HepG2 (cell line): ENCODE measurements around the gene MLLT1. TPM values are rescaled to one million over a fixed set of nuclear protein-coding genes. Genes with fewer than 3 reads are reported as not detected.

Experiments used
- ATAC-seq: fragments of 200-7000 bp; cut with Tn5 transposase; 3 replicates; pipeline ENCODE4 v1.9.1; 2020; ENCODE audit warnings: mild to moderate bottlenecking, moderate library complexity
- BruUV-seq: library from RNA; stranded (reverse); fragments of 400-500 nt; replicated peaks from 2 replicates; lab custom pipeline; 2021; lab: Mats Ljungman, UMichigan
- CTCF ChIA-PET: fragments of 300-600 bp; formaldehyde crosslinking; extraction: SDS; loops from one replicate; lab custom pipeline; 2021; ENCODE audit warnings: low total read pairs, inconsistent platforms, low intra/inter-chr PET ratio; lab: Yijun Ruan, JAX
- POLR2A ChIA-PET: fragments of 350-600 bp; sonication (Branson Sonifier 250); formaldehyde crosslinking; loops from one replicate; lab custom pipeline; 2020; ENCODE audit warnings: antibody characterized with exemption, inconsistent platforms; lab: Yijun Ruan, JAX
- DNase-seq: peaks from one replicate; pipeline ENCODE4 v3.0.0-alpha.2; 2015; ENCODE audit warnings: low spot score
- FAIRE-seq: peaks from 3 replicates; lab custom pipeline; 2011; peaks lifted over from hg19 to GRCh38; lab: Jason Lieb, UNC
- H2AFZ ChIP-seq: one replicate; pipeline ENCODE4 v1.6.1; 2011; ENCODE audit warnings: low read length, inconsistent platforms
- H3K27ac ChIP-seq: fragments of 300-600 bp; 3 replicates; pipeline ENCODE4 v1.8.0; 2011; ENCODE audit warnings: mixed run types, mild to moderate bottlenecking, mixed read lengths, low read length, inconsistent platforms; ENCODE audit not compliant: insufficient read depth; ENCODE audit errors: extremely low read length
- H3K27me3 ChIP-seq, 2 experiments: fragments of 200-600 bp in 1 of 2; 2 replicates in 1 of 2; 3 replicates in 1 of 2; pipeline versions ENCODE4 v1.6.0 to v1.8.0; 2011; ENCODE audit warnings: low read length in 2 of 2, mild to moderate bottlenecking in 2 of 2, moderate library complexity in 2 of 2, inconsistent platforms in 1 of 2; ENCODE audit not compliant: insufficient read depth in 2 of 2, control insufficient read depth in 1 of 2
- H3K36me3 ChIP-seq, 2 experiments: fragments of 200-600 bp in 1 of 2; replicated peaks in 1 of 2; 2 replicates in 1 of 2; 3 replicates in 1 of 2; pipeline versions ENCODE4 v1.5.1 to v1.8.0; 2011; ENCODE audit warnings: low read length in 2 of 2, inconsistent platforms in 1 of 2; ENCODE audit not compliant: insufficient read depth in 2 of 2, control insufficient read depth in 1 of 2
- H3K4me1 ChIP-seq: 2 replicates; pipeline ENCODE4 v1.5.1; 2012; ENCODE audit warnings: low read length, inconsistent platforms; ENCODE audit not compliant: insufficient read depth
- H3K4me2 ChIP-seq: 2 replicates; pipeline ENCODE4 v1.6.0; 2011; ENCODE audit warnings: low read depth, low read length, inconsistent platforms
- H3K4me3 ChIP-seq, 3 experiments: fragments of 200-600 bp in 1 of 3; sonication (generic), shearing (Covaris generic) in 1 of 3; replicated peaks in 1 of 3; 2 replicates each; pipeline ENCODE4 v1.5.1; 2011 to 2016; ENCODE audit warnings: low read length in 3 of 3, inconsistent platforms in 2 of 3, low read depth in 2 of 3, mild to moderate bottlenecking in 2 of 3, control low read depth in 1 of 3, mixed read lengths in 1 of 3; ENCODE audit not compliant: insufficient read depth in 1 of 3
- H3K79me2 ChIP-seq: one replicate; pipeline ENCODE4 v1.6.1; 2011; ENCODE audit warnings: low read length, inconsistent platforms; ENCODE audit not compliant: insufficient read depth
- H3K9ac ChIP-seq: 2 replicates; pipeline ENCODE4 v1.6.0; 2011; ENCODE audit warnings: mild to moderate bottlenecking, low read depth, low read length, inconsistent platforms; ENCODE audit not compliant: insufficient read depth
- H3K9me3 ChIP-seq: 2 replicates; pipeline ENCODE4 v1.5.1; 2012; ENCODE audit warnings: mild to moderate bottlenecking, low read length
- H4K20me1 ChIP-seq: 2 replicates; pipeline ENCODE4 v1.6.0; 2011; ENCODE audit warnings: inconsistent platforms, mild to moderate bottlenecking, low read length, moderate library complexity; ENCODE audit not compliant: insufficient read depth
- ARNTL ChIP-seq: sonication (generic); formaldehyde crosslinking; IDR thresholded peaks from 2 replicates; pipeline ENCODE4 v1.4.0; 2020; ENCODE audit warnings: mild to moderate bottlenecking, missing genetic modification reagents
- ATF1 ChIP-seq: IDR thresholded peaks from 2 replicates; pipeline ENCODE4 v1.6.1; 2016; ENCODE audit warnings: mild to moderate bottlenecking, control low read depth
- DMAP1 ChIP-seq: IDR thresholded peaks from 2 replicates; pipeline ENCODE4 v1.6.1; 2016
- FOXK2 ChIP-seq: fragments of 450-650 bp; IDR thresholded peaks from 2 replicates; pipeline ENCODE4 v1.6.1; 2016
- SKI ChIP-seq: fragments of 450-650 bp; IDR thresholded peaks from one replicate; pipeline ENCODE4 v1.6.1; 2018; ENCODE audit warnings: mild to moderate bottlenecking; ENCODE audit not compliant: partially characterized antibody
- ZNF780A ChIP-seq: sonication (generic); formaldehyde crosslinking; IDR thresholded peaks from 2 replicates; pipeline ENCODE4 v1.8.0; 2022; ENCODE audit warnings: mild to moderate bottlenecking, missing genetic modification reagents, moderate library complexity
- WGBS: methylation state at CpG from one replicate; pipeline ENCODE4 v1.1.6; 2017; ENCODE audit warnings: low lambda C conversion rate; 5-methylcytosine and 5-hydroxymethylcytosine counted together
- in situ Hi-C: cut with HindIII; loops from 2 replicates; pipeline ENCODE4 v1.10.0; 2017; ENCODE audit warnings: low pct_unique_long_range_greater_than_20kb; ENCODE audit not compliant: extremely low pct_ligation_motif_present
- intact Hi-C: fragments of 100-400 bp; cut with micrococcal nuclease; formaldehyde crosslinking; loops from one replicate; pipeline ENCODE4 v1.10.0; 2022; ENCODE audit not compliant: unreplicated experiment
- polyA plus RNA-seq, 8 experiments: library from polyadenylated mRNA; depleted of rRNA in 3 of 8; stranded (reverse) in 7 of 8; unstranded in 1 of 8; fragments of >200 nt; fragmentation: Illumina TruSeq in 4 of 8; extraction: Trizol in 4 of 8; gene quantifications; 2 replicates each; pipeline versions ENCODE4 v1.2.1 to v1.2.3, GENCODE V29; 2011 to 2016; ENCODE audit warnings: low read depth in 4 of 8, missing spikeins in 1 of 8, mixed read lengths in 1 of 8; ENCODE audit not compliant: insufficient read depth in 1 of 8
- total RNA-seq, 5 experiments: library from RNA; depleted of rRNA; stranded (reverse); fragments of >200 nt; fragmentation: Illumina TruSeq; extraction: Trizol; gene quantifications; 2 replicates each; pipeline ENCODE4 v1.2.3, GENCODE V29; 2016; ENCODE audit warnings: low read depth in 1 of 5
- TF ChIP-seq, protein P1 (sequence below): sonication (generic); formaldehyde crosslinking; IDR thresholded peaks from 2 replicates; pipeline ENCODE4 v1.5.1; 2020; ENCODE audit warnings: mild to moderate bottlenecking, missing genetic modification reagents, moderate library complexity

Gene MLLT1
- total and polyA plus RNA-seq, 2 of the 13 experiments (the other 11 are each of a cell fraction or from before 2014, with no cell fraction given): 11.7 to 12.2 TPM

- intact Hi-C loops (no loop called here), in situ Hi-C loops (no loop called here)
- TF ChIP-seq ARNTL (CRISPR knock-in tag) (no peak), DMAP1 (no peak), ZNF780A (CRISPR knock-in tag) (no peak), ATF1 (no peak), SKI (no peak)
- FAIRE-seq: no peak
- Histone ChIP-seq H3K27ac (no peak overlapping the region), H3K9me3 (no peaks in the 10 kb centered on the region), H2AFZ (no peak overlapping the region), H3K36me3 (peaks cover 0 to 1% of the 10 kb centered on the region in 2 experiments; a peak in 2 of 5 replicates), H3K4me1 (no peaks in the 10 kb centered on the region), H3K27me3 (no peaks in the 10 kb centered on the region), H3K4me2 (no peak overlapping the region), H3K4me3 (no peak overlapping the region), H3K9ac (no peak overlapping the region), H4K20me1 (no peaks in the 10 kb centered on the region), H3K79me2 (no peaks in the 10 kb centered on the region)
- ChIA-PET POLR2A (no interaction called here), CTCF (no interaction called here)
- no peak for ATAC-seq
- no peak for DNase-seq
- no CpG with 5 or more reads among the region's 15 CpGs for WGBS
- BruUV-seq: no TSS peak
Measured at GRCh38 chr19:6215701-6216235, 64.0 kb downstream of the MLLT1 start.

GRCh38 chr19:6214881-6215541 lies 64.8 kb downstream of the MLLT1 start:
- Histone ChIP-seq H3K4me1 (no peaks in the 10 kb centered on the region), H3K9ac (no peak overlapping the region), H2AFZ (no peak overlapping the region), H3K27me3 (no peaks in the 10 kb centered on the region), H3K79me2 (no peaks in the 10 kb centered on the region), H3K36me3 (no peaks in the 10 kb centered on the region; a peak in 2 of 5 replicates), H3K9me3 (no peaks in the 10 kb centered on the region), H4K20me1 (no peaks in the 10 kb centered on the region), H3K4me3 (no peak overlapping the region), H3K4me2 (no peak overlapping the region), H3K27ac (no peak overlapping the region)
- DNase-seq (no peak), ATAC-seq (no peak), FAIRE-seq (no peak)
- CTCF ChIA-PET: no interaction called here
- WGBS: 96% methylated on average over 39 of the region's 41 CpGs
- TF ChIP-seq FOXK2: no peak
- TF ChIP-seq, protein P1, sequence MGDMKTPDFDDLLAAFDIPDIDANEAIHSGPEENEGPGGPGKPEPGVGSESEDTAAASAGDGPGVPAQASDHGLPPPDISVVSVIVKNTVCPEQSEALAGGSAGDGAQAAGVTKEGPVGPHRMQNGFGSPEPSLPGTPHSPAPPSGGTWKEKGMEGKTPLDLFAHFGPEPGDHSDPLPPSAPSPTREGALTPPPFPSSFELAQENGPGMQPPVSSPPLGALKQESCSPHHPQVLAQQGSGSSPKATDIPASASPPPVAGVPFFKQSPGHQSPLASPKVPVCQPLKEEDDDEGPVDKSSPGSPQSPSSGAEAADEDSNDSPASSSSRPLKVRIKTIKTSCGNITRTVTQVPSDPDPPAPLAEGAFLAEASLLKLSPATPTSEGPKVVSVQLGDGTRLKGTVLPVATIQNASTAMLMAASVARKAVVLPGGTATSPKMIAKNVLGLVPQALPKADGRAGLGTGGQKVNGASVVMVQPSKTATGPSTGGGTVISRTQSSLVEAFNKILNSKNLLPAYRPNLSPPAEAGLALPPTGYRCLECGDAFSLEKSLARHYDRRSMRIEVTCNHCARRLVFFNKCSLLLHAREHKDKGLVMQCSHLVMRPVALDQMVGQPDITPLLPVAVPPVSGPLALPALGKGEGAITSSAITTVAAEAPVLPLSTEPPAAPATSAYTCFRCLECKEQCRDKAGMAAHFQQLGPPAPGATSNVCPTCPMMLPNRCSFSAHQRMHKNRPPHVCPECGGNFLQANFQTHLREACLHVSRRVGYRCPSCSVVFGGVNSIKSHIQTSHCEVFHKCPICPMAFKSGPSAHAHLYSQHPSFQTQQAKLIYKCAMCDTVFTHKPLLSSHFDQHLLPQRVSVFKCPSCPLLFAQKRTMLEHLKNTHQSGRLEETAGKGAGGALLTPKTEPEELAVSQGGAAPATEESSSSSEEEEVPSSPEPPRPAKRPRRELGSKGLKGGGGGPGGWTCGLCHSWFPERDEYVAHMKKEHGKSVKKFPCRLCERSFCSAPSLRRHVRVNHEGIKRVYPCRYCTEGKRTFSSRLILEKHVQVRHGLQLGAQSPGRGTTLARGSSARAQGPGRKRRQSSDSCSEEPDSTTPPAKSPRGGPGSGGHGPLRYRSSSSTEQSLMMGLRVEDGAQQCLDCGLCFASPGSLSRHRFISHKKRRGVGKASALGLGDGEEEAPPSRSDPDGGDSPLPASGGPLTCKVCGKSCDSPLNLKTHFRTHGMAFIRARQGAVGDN: 0 out of 2 replicates have a peak, but pooled peaks have one; percentile 6
- POLR2A ChIA-PET: no interaction called here
- intact Hi-C loops (no loop called here), in situ Hi-C loops (no loop called here)
- BruUV-seq: no TSS peak
